Heart left ventricle (tissue), 16 donors: ENCODE measurements around the gene CBFA2T3. TPM values are rescaled to one million over a fixed set of nuclear protein-coding genes. Genes with fewer than 3 reads are reported as not detected.

Experiments
- ATAC-seq, 4 donors: fragments of 200-7000 bp; cut with Tn5 transposase; one replicate each; pipeline ENCODE4 v1.9.1; 2020 to 2022; ENCODE audit warnings: moderate library complexity in 4 of 4, mild to moderate bottlenecking in 3 of 4, moderate number of reproducible peaks in 1 of 4
- DNase-seq, 5 donors: peaks; one replicate each; pipeline ENCODE4 v3.0.0-alpha.2; 2020
- H3K27ac ChIP-seq, 12 donors: fragments of 200-600 bp; sonication (generic) in 4 of 12; one replicate each; pipeline versions ENCODE4 v1.5.0 to v1.8.0; 2016 to 2022; ENCODE audit warnings: mild to moderate bottlenecking in 2 of 12
- H3K27me3 ChIP-seq, 9 donors: fragments of 200-600 bp; sonication (generic) in 2 of 9; one replicate each; pipeline versions ENCODE4 v1.5.1 to v1.8.0; 2016 to 2022; ENCODE audit warnings: mild to moderate bottlenecking in 3 of 9
- H3K36me3 ChIP-seq, 9 donors: fragments of 200-600 bp; sonication (generic) in 2 of 9; one replicate each; pipeline versions ENCODE4 v1.5.0 to v1.8.0; 2018 to 2022; ENCODE audit warnings: mild to moderate bottlenecking in 2 of 9
- H3K4me1 ChIP-seq, 12 donors: fragments of 200-600 bp; sonication (generic) in 4 of 12; one replicate each; pipeline versions ENCODE4 v1.5.0 to v1.8.0; 2016 to 2022; ENCODE audit warnings: mild to moderate bottlenecking in 3 of 12
- H3K4me3 ChIP-seq, 12 donors: fragments of 200-600 bp; sonication (generic) in 4 of 12; one replicate each; pipeline versions ENCODE4 v1.5.0 to v1.8.0; 2017 to 2022; ENCODE audit warnings: mild to moderate bottlenecking in 9 of 12, moderate library complexity in 4 of 12
- H3K9me3 ChIP-seq, 12 donors: fragments of 200-600 bp; sonication (generic) in 4 of 12; one replicate each; pipeline versions ENCODE4 v1.5.0 to v1.8.0; 2016 to 2022; ENCODE audit warnings: mild to moderate bottlenecking in 1 of 12
- CTCF ChIP-seq, 12 donors: fragments of 200-600 bp; sonication (generic) in 4 of 12; IDR thresholded peaks; one replicate each; pipeline versions ENCODE4 v1.5.0 to v1.8.0; 2018 to 2022; ENCODE audit warnings: antibody characterized with exemption in 12 of 12, mild to moderate bottlenecking in 5 of 12
- POLR2A ChIP-seq, 2 donors: fragments of 450-650 bp; IDR thresholded peaks; one replicate each; pipeline ENCODE4 v1.6.1; 2017; ENCODE audit warnings: antibody characterized with exemption in 2 of 2, mild to moderate bottlenecking in 2 of 2, moderate library complexity in 2 of 2
- WGBS, 4 donors: extraction: QIAGEN DNeasy Blood & Tissue Kit in 2 of 4; methylation state at CpG; one replicate each; pipeline versions ENCODE4 v1.1.5 to v1.1.7; 2013 to 2018; 5-methylcytosine and 5-hydroxymethylcytosine counted together
- intact Hi-C, 10 donors: fragments of 100-400 bp; cut with DNase I; formaldehyde crosslinking; loops; one replicate each; pipeline versions ENCODE4 v1.11.1 to v1.14.2; 2022
- polyA plus RNA-seq, 2 donors: library from polyadenylated mRNA; stranded (reverse); fragments of 200-250 nt; gene quantifications; one replicate each; pipeline ENCODE4 v1.2.3, GENCODE V29; 2013
- total RNA-seq, 9 donors: library from RNA; depleted of rRNA in 2 of 9; stranded (reverse); fragments of >200 nt in 2 of 9; fragmentation: NEBNext Ultra II Directional in 3 of 9; extraction: Animal tissue kit (Norgen Biotek cat#: 25700) in 3 of 9; gene quantifications; one replicate each; pipeline versions ENCODE4 v1.1.0 to v1.2.4, GENCODE V29; 2016 to 2023
- donor health status: ischemic (EF 13 %, LVEDD 7.1; RV severe dilation, severe dysfunction).
- donor health status: healthy with polysubstance abuse.
- donor health status: DM: no; HTN: yes; CAD: no.
- donor health status: DM: no; HTN: no; CAD: no.
- donor health status: ischemic (EF 25% LVEDD 6.9; RV normal size, moderate dysfunction).
- donor health status: ischemic (EF 25% LVEDD 5.7; RV mildly dilated, moderate dysfunction).
- donor health status: healthy.
- donor health status: DM: yes; HTN: yes; CAD: no.
- donor health status: ischemic (EF 35%, LVEDD 5.7; RV mildly dilated, moderate dysfunction).
- donor health status: nonischemic (EF 11% LVEDD 7.7; RV severe dilation, severe dysfunction).
- donor health status: DM: yes; HTN: yes; CAD: no.
- donor health status: PGD.
- donor health status: ischemic (EF 29% LVEDD 5.4; RV normal size, mild dysfunction).
- donor health status: nonischemic (EF 23%, LVEDD 6.1; RV moderate dilation, normal function).

The CBFA2T3 gene
- total and polyA plus RNA-seq, 11 donors, result 5.0 to 12.0 (median 5.8) TPM

- peaks cover 0 to 13% (median 0%) of the 10 kb centered on the region in 9 donors for H3K27me3 ChIP-seq
- peak overlapping the region in 1 of 12 donors; percentile 37 for H3K27ac ChIP-seq
- peak overlapping the region in 1 of 12 donors; percentile 37 for H3K4me3 ChIP-seq
- peaks cover 0 to 21% (median 5%) of the 10 kb centered on the region in 12 donors for H3K4me1 ChIP-seq
- peaks cover 0 to 12% (median 2%) of the 10 kb centered on the region in 9 donors for H3K36me3 ChIP-seq
- ATAC-seq, result no peak
- no peaks in the 10 kb centered on the region for H3K9me3 ChIP-seq
- TF ChIP-seq POLR2A (IDR thresholded peaks at IDR 0.05), result no peak
- TF ChIP-seq CTCF (IDR thresholded peaks at IDR 0.05), result no peak
- 69 to 80% (median 78%) methylated on average over 13 to 21 of the region's 21 CpGs for WGBS, 4 donors
- intact Hi-C loops, result no loop called here
- DNase-seq, result no peak
Measured at GRCh38 chr16:88871730-88872416, 105.1 kb downstream of the CBFA2T3 start.

GRCh38 chr16:88871349-88871702 is 105.7 kb downstream of the CBFA2T3 start:
- Histone ChIP-seq H3K36me3 (peaks cover 0 to 6% (median 0%) of the 10 kb centered on the region in 9 donors), H3K27me3 (peaks cover 0 to 13% (median 0%) of the 10 kb centered on the region in 9 donors), H3K9me3 (no peaks in the 10 kb centered on the region), H3K4me3 (peak overlapping the region in 8 of 12 donors; percentile 23 to 50 (median 36)), H3K4me1 (peaks cover 0 to 21% (median 5%) of the 10 kb centered on the region in 12 donors), H3K27ac (peak overlapping the region in 2 of 12 donors; percentile 28 to 37)
- no peak for TF ChIP-seq POLR2A (IDR thresholded peaks at IDR 0.05)
- no peak for TF ChIP-seq CTCF (IDR thresholded peaks at IDR 0.05)
- intact Hi-C loops, result no loop called here
- 20 to 33% (median 28%) methylated on average over 5 to 8 of the region's 8 CpGs for WGBS, 4 donors
- no peak for ATAC-seq
- no peak for DNase-seq

GRCh38 chr16:88870608-88871348 is 106.2 kb downstream of the CBFA2T3 start:
- ATAC-seq, result peak in 2 of 4 donors; percentile 27
- intact Hi-C loops, result no loop called here

More at GRCh38 chr16:88870608-88871348, 106.2 kb downstream of the CBFA2T3 start:
- peaks cover 0 to 21% (median 5%) of the 10 kb centered on the region in 12 donors for H3K4me1 ChIP-seq
- H3K36me3 ChIP-seq, result peaks cover 0 to under 1% (median 0%) of the 10 kb centered on the region in 9 donors
- 39 to 49% (median 45%) methylated on average over 27 to 37 of the region's 37 CpGs for WGBS, 4 donors
- peak overlapping the region in 10 of 12 donors; percentile 10 to 50 (median 36) for H3K4me3 ChIP-seq
- peaks cover 0 to 13% (median 0%) of the 10 kb centered on the region in 9 donors for H3K27me3 ChIP-seq
- peak overlapping the region in 3 of 12 donors; percentile 19 to 37 (median 28) for H3K27ac ChIP-seq
- TF ChIP-seq POLR2A (IDR thresholded peaks at IDR 0.05), result no peak
- no peak for TF ChIP-seq CTCF (IDR thresholded peaks at IDR 0.05)
- DNase-seq, result peak in 1 of 5 donors; percentile 52
- H3K9me3 ChIP-seq, result no peaks in the 10 kb centered on the region
